ENCODE results near the gene VWC2L. TPM values are rescaled to one million over a fixed set of nuclear protein-coding genes. Genes with fewer than 3 reads are reported as not detected.

The VWC2L gene
- polyA plus RNA-seq, 2 of the 4 experiments (the other 2 are of a cell fraction): not detected

DNA sequence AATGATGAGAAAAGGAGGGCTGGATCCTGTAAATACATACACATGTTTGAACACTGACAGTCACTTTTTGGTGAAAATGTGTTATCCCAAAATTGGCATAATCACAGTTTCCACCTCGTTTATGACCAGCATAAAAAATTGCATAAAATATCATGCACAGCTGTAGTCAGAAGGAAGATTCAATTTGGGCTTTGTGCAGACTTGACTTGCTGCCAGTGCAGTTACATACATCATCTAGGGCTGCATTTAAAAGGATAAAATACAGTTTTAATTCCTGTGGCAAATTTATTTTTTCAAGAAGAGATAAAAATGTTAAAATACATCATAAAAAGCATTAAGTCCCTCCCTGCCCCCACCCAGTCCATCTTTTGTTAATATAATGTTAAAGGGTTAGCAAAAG lies 103.8 kb downstream of the VWC2L start:
- ChIA-PET CTCF (no interaction called here), POLR2A (no interaction called here)
- WGBS (ENCODE audit: missing lambda C conversion rate): 0% methylated on average over 1 of the region's 1 CpG
- FAIRE-seq (no peak), DNase-seq (ENCODE audit: low read depth in 1 of 2, low spot score in 1 of 2) (no peak), ATAC-seq (no peak)
- no peaks in the 10 kb centered on the region for H3K9me3 ChIP-seq
- no peaks in the 10 kb centered on the region for H3K4me1 ChIP-seq
- no peak overlapping the region for H3K4me3 ChIP-seq
- H3K27ac ChIP-seq: no peak overlapping the region
- H3K4me2 ChIP-seq: no peak overlapping the region
- TF ChIP-seq JUNB (IDR thresholded peaks at IDR 0.05) (no peak), ZC3H11A (IDR thresholded peaks at IDR 0.05) (no peak), RFX5 (IDR thresholded peaks at IDR 0.05) (no peak), ESRRA (IDR thresholded peaks at IDR 0.05; ENCODE audit: borderline replicate concordance, low read length) (no peak), RAD21 (conservative IDR thresholded peaks at IDR 0.05 in 1 of 2, IDR thresholded peaks at IDR 0.05 in 1 of 2) (no peak), GATA3 (IDR thresholded peaks at IDR 0.05; ENCODE audit: borderline replicate concordance) (no peak), CEBPB (IDR thresholded peaks at IDR 0.05) (no peak), HOXB5 (CRISPR knock-in tag; IDR thresholded peaks at IDR 0.05) (no peak), MYC (IDR thresholded peaks at IDR 0.05; ENCODE audit: borderline replicate concordance, low read length) (no peak)
- TF ChIP-seq, protein P1, sequence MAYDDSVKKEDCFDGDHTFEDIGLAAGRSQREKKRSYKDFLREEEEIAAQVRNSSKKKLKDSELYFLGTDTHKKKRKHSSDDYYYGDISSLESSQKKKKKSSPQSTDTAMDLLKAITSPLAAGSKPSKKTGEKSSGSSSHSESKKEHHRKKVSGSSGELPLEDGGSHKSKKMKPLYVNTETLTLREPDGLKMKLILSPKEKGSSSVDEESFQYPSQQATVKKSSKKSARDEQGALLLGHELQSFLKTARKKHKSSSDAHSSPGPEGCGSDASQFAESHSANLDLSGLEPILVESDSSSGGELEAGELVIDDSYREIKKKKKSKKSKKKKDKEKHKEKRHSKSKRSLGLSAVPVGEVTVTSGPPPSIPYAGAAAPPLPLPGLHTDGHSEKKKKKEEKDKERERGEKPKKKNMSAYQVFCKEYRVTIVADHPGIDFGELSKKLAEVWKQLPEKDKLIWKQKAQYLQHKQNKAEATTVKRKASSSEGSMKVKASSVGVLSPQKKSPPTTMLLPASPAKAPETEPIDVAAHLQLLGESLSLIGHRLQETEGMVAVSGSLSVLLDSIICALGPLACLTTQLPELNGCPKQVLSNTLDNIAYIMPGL (CRISPR knock-in tag; IDR thresholded peaks at IDR 0.05; ENCODE audit: borderline replicate concordance): no peak
- TF ChIP-seq, protein P2, sequence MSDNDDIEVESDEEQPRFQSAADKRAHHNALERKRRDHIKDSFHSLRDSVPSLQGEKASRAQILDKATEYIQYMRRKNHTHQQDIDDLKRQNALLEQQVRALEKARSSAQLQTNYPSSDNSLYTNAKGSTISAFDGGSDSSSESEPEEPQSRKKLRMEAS (IDR thresholded peaks at IDR 0.05): no peak
- TF ChIP-seq, protein P3, sequence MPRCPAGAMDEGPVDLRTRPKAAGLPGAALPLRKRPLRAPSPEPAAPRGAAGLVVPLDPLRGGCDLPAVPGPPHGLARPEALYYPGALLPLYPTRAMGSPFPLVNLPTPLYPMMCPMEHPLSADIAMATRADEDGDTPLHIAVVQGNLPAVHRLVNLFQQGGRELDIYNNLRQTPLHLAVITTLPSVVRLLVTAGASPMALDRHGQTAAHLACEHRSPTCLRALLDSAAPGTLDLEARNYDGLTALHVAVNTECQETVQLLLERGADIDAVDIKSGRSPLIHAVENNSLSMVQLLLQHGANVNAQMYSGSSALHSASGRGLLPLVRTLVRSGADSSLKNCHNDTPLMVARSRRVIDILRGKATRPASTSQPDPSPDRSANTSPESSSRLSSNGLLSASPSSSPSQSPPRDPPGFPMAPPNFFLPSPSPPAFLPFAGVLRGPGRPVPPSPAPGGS (IDR thresholded peaks at IDR 0.05): no peak
- TF ChIP-seq, protein P4, sequence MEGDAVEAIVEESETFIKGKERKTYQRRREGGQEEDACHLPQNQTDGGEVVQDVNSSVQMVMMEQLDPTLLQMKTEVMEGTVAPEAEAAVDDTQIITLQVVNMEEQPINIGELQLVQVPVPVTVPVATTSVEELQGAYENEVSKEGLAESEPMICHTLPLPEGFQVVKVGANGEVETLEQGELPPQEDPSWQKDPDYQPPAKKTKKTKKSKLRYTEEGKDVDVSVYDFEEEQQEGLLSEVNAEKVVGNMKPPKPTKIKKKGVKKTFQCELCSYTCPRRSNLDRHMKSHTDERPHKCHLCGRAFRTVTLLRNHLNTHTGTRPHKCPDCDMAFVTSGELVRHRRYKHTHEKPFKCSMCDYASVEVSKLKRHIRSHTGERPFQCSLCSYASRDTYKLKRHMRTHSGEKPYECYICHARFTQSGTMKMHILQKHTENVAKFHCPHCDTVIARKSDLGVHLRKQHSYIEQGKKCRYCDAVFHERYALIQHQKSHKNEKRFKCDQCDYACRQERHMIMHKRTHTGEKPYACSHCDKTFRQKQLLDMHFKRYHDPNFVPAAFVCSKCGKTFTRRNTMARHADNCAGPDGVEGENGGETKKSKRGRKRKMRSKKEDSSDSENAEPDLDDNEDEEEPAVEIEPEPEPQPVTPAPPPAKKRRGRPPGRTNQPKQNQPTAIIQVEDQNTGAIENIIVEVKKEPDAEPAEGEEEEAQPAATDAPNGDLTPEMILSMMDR (IDR thresholded peaks at IDR 0.05): no peak

DNA sequence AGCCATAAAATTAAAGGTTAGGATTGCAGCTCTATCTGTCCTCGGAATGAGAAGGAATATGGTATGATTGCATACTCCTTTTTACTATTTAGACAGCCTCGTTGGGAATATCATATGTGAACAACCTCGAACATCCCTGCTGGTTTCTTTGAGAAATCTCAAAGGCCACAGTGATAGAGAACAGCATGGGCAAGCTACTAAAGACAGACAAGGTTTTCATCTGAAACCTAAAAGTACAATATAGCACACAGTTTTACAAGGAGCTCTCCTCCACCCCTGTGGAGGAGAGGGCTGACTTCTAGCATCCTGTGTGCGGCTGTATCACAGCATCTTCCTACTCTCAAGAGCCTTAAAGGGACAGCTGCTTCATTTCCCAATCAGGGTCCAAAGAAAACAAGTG lies 104.3 kb downstream of the VWC2L start:
- CTCF ChIA-PET: no interaction called here
- TF ChIP-seq JUN (IDR thresholded peaks at IDR 0.05) (no peak), RAD21 (conservative IDR thresholded peaks at IDR 0.05 in 1 of 2, IDR thresholded peaks at IDR 0.05 in 1 of 2) (no peak), CBX2 (IDR thresholded peaks at IDR 0.05; ENCODE audit: borderline replicate concordance, low read depth) (no peak), PHF8 (IDR thresholded peaks at IDR 0.05; ENCODE audit: borderline replicate concordance, low read depth) (no peak), HDAC2 (IDR thresholded peaks at IDR 0.05) (no peak), CHD4 (IDR thresholded peaks at IDR 0.05; ENCODE audit: borderline replicate concordance) (no peak), EHF (CRISPR knock-in tag; IDR thresholded peaks at IDR 0.05) (no peak), SMC3 (IDR thresholded peaks at IDR 0.05) (no peak)
- TF ChIP-seq, protein P5, sequence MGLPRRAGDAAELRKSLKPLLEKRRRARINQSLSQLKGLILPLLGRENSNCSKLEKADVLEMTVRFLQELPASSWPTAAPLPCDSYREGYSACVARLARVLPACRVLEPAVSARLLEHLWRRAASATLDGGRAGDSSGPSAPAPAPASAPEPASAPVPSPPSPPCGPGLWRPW (IDR thresholded peaks at IDR 0.05): no peak
- TF ChIP-seq, protein P2 (IDR thresholded peaks at IDR 0.05): no peak
- TF ChIP-seq, protein P6, sequence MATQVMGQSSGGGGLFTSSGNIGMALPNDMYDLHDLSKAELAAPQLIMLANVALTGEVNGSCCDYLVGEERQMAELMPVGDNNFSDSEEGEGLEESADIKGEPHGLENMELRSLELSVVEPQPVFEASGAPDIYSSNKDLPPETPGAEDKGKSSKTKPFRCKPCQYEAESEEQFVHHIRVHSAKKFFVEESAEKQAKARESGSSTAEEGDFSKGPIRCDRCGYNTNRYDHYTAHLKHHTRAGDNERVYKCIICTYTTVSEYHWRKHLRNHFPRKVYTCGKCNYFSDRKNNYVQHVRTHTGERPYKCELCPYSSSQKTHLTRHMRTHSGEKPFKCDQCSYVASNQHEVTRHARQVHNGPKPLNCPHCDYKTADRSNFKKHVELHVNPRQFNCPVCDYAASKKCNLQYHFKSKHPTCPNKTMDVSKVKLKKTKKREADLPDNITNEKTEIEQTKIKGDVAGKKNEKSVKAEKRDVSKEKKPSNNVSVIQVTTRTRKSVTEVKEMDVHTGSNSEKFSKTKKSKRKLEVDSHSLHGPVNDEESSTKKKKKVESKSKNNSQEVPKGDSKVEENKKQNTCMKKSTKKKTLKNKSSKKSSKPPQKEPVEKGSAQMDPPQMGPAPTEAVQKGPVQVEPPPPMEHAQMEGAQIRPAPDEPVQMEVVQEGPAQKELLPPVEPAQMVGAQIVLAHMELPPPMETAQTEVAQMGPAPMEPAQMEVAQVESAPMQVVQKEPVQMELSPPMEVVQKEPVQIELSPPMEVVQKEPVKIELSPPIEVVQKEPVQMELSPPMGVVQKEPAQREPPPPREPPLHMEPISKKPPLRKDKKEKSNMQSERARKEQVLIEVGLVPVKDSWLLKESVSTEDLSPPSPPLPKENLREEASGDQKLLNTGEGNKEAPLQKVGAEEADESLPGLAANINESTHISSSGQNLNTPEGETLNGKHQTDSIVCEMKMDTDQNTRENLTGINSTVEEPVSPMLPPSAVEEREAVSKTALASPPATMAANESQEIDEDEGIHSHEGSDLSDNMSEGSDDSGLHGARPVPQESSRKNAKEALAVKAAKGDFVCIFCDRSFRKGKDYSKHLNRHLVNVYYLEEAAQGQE (IDR thresholded peaks at IDR 0.05): no peak
- TF ChIP-seq, protein P7, sequence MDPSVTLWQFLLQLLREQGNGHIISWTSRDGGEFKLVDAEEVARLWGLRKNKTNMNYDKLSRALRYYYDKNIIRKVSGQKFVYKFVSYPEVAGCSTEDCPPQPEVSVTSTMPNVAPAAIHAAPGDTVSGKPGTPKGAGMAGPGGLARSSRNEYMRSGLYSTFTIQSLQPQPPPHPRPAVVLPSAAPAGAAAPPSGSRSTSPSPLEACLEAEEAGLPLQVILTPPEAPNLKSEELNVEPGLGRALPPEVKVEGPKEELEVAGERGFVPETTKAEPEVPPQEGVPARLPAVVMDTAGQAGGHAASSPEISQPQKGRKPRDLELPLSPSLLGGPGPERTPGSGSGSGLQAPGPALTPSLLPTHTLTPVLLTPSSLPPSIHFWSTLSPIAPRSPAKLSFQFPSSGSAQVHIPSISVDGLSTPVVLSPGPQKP (IDR thresholded peaks at IDR 0.05; ENCODE audit: low read depth, low read length): no peak
- TF ChIP-seq, protein P8, sequence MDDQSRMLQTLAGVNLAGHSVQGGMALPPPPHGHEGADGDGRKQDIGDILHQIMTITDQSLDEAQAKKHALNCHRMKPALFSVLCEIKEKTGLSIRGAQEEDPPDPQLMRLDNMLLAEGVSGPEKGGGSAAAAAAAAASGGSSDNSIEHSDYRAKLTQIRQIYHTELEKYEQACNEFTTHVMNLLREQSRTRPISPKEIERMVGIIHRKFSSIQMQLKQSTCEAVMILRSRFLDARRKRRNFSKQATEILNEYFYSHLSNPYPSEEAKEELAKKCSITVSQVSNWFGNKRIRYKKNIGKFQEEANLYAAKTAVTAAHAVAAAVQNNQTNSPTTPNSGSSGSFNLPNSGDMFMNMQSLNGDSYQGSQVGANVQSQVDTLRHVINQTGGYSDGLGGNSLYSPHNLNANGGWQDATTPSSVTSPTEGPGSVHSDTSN (IDR thresholded peaks at IDR 0.05): no peak
- Histone ChIP-seq H3K27ac (no peak overlapping the region), H3K9me3 (no peaks in the 10 kb centered on the region), H3K4me2 (no peak overlapping the region), H3K4me1 (no peaks in the 10 kb centered on the region), H3K4me3 (no peak overlapping the region)
- DNase-seq (ENCODE audit: low read depth in 1 of 2, low spot score in 1 of 2) (no peak), ATAC-seq (no peak), FAIRE-seq (no peak)
- POLR2A ChIA-PET: no interaction called here
- WGBS (ENCODE audit: missing lambda C conversion rate): 5% methylated on average over 4 of the region's 4 CpGs
